HG02623 (cell line): ENCODE results near the gene OR4D11.
"Not testable (repeated sequence)": the region's sequence is repeated elsewhere in the genome, so short reads cannot be mapped to it uniquely, and the experiment has no call there.

Experiments used
- ATAC-seq: cut with Tn5 transposase; IDR thresholded peaks from one replicate; pipeline ENCODE4 v1.9.1; 2021; ENCODE audit warnings: moderate library complexity; ENCODE audit not compliant: unreplicated experiment

The OR4D11 gene

DNA sequence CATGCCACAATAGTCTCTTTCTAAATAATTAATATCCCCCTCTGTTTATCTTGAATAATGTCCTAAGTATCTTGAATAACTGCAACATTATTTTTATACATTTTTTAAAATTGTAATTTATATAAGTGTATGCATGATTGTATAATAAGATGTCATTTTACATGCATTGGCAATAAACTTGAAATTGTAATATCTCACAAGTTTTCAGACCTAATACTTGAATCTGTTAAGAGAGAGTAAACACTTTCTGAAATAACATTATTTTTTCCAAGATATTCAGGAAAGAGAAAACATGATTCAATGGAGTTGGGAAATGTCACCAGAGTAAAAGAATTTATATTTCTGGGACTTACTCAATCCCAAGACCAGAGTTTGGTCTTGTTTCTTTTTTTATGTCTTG is at the start of gene OR4D11:
Gene OR4D11, plus strand, starts transcription at position 301 of the 400 bp plus-strand sequence. Its CDS starts 0 bp downstream, at position 301.
- ATAC-seq: no peak

DNA sequence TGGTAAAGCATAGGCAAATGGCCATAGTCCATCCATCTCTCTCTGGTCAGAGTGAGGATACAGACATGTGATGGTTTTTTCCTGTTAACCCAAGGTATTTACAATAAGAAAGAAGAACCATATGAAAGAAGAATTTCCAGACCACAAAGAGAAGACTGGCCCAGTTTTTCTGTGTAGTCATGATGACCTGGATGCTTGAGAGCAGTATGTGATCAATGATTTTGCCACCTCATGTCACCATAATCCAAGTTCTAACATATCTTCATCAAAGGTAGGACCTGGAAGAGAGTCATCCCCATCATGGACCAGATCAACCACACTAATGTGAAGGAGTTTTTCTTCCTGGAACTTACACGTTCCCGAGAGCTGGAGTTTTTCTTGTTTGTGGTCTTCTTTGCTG is 46.7 kb upstream of the OR4D11 start, which contains the start of gene OR4D6:
Gene OR4D6, plus strand, starts transcription at position 301 of the 400 bp plus-strand sequence. Its CDS starts 0 bp downstream, at position 301.
- ATAC-seq: no peak

DNA sequence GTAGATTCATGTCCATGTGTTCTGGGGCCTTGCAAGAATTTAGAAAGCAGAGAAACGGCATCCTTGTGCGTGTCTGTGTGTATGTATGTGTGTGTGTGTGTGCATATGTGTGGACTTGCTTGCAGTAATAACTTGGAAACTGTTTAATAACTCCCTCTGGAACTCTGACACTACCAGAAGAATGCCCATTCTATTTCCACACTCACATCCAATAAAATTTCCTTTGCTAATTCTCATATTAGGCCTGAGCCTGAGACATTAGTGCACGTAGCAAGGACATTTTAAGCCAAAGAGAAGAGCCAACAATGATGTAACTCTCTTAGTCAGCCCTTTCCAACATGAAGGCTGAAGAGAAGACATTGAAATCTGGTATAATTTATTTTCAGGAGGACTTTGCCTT is 43.5 kb upstream of the OR4D11 start:
- ATAC-seq: no peak

DNA sequence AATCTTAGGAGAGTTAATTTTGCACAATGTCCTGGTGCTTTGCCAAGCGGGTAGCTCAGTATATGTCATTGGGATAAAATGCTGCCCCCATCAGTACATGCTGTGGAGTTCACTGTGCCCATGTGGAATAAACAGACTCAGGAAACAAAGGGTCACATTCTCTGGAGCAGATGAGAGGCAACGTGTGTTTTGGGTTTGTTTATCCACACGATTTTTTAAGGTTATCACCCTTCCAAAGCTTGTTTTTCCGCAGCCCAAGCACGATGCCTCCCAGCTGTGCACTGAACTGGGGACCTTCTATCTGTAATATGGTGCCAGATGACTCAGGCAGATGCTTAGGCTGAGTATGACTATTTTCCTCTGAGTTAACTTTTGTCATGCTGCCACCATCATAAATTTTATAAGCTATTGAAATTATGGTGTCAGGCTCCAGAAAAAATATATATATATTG is 40.2 kb upstream of the OR4D11 start:
- ATAC-seq: no peak

DNA sequence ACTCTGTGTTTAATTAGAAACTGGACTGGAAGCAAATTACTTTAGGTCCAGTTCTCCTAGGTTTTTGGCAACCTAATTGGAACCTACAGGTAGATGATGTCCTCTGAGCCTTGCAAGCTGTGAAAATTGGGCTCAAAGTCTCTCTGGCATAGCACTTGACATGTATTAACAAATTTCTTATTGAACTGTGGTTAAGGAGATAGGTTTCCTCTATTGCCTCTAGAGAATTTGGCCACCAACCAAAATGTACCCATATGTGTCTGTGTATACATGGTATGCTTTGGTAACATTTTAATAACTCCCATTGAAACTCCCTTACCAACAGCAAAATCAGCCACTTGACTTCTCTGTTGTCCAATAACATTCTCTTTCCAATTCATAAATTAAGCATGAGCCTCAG is 30.4 kb upstream of the OR4D11 start, which contains the start of gene OR4D10:
Gene OR4D10, plus strand, starts transcription at position 301 of the 400 bp plus-strand sequence. CDS start 4,115 bp downstream, outside the sequence.
- no peak for ATAC-seq

DNA sequence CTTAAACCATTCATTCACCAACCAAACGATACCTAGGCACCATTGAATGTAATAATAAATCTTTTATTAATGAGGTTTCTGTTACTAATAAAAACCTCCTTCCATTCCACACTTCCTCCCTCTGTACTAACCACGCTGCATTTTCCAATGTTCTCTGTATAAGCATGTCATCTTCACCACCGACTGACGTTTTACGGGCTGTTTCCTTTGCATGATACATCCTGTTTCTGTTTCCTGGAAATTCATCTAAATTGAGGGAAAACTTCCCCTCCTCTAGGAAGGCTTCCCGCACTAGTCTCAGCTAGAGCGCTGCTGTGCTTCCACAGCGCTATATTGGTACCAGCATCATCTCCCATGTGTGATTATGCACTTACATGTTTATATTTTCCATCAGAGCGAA is 28.2 kb upstream of the OR4D11 start:
- no peak for ATAC-seq

DNA sequence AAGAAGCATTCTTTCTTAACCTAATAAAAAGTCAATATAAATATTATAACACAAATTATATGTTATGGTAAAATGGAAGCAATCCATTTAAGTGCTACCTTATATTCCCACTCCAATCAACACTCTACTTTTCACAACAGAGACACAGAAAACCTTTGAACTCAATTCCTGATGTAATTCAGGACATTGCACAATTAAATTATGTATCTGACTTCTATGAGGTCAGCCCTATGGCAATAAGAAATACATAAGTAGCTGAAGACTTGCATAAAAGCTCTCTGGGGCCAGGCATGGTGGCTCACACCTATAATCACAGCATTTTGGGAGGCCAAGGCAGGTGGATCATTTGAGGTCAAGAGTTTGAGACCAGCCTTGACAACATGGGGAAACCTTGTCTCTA is 23.5 kb upstream of the OR4D11 start:
- ATAC-seq: no peak

DNA sequence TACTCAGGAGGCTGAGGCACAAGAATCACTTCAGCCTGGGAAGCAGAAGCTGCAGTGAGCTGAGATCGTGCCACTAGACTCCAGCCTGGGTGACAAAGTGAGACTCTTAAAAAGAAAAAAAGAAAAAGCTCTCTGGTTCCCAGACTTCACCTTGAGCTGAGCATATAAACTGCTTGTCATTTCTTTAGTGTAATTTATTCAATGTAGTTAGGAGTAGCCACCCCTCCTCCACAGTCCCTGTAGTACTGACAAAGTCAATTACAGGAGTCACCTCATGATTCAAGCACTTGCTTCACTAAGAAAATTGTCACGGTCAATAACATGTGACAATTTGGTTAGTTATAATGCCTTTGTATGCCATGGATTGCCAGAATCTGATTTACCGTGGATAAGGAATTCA is 23.0 kb upstream of the OR4D11 start:
- no peak for ATAC-seq

DNA sequence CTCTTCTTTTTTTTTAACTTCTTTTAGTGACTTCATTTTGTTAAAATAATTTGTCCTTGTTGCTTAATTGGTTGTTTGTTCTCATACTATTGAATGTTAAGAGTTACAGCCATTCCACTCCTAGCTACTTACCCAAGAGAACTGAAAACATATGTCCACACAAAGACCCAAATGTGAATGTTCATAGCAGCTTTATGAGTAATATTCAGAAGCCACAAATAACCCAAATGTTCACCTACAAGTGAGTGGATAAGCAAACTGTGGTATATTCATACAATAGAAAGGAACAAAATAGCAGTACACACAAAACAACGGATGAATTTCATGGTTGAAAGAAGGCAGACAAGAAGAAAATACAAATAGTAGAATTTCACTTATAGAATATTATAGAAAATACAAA is 1.4 kb upstream of the OR4D11 start:
- ATAC-seq: no peak

DNA sequence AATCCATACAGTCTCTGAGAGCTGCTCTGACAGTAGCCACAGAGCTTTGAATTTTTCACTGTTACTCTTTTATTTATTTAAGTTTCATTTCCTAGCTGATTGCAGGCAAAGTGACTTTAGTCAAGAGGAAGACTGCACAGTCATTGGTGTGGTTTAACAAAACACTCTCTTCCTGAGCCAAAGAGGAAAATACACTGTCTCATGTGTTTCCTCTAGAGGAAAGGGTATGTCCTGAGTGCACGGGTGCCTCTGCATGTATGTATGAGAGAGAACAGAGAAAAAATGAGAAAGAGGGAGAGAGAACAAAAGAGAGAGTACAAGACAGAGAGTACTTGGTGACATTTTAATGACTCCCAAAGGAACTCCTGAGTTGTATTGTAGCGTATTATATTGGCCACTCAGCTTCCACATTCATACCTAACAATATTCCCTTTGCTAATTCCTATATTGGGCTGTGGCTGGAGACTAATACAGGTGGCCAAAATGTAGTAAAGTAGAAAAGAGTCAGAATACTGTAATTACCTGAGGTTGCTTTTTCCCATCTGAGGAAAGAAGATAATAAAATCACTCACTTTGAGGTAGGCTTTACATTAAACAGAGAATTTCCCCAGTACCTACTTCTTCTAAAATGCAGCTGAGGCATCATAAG is 7.7 kb downstream of the OR4D11 start, which contains the start of gene OR4D9:
Gene OR4D9, plus strand, starts transcription at position 599 of the 649 bp plus-strand sequence. CDS start 3,374 bp downstream, outside the sequence.
- no peak for ATAC-seq

DNA sequence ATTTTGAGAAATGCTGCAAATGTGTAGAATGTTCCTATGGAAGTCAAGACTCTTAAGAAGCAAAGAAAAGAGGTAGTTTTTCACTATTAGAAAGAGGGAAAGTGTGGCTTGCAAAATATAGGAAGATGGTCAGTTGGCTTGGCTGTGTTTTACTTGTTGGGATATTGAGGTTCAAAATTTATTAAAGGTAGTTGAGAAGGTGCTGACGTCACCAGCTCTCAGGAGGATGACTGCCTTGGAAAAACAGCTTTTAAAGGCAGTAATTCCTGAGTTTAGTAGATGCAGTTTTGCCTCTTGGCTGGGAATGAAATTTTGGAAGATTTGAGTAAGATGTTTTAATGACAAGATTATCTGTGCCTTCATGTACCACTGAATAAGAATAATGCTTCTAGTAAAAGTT is 8.3 kb downstream of the OR4D11 start:
- ATAC-seq: no peak

DNA sequence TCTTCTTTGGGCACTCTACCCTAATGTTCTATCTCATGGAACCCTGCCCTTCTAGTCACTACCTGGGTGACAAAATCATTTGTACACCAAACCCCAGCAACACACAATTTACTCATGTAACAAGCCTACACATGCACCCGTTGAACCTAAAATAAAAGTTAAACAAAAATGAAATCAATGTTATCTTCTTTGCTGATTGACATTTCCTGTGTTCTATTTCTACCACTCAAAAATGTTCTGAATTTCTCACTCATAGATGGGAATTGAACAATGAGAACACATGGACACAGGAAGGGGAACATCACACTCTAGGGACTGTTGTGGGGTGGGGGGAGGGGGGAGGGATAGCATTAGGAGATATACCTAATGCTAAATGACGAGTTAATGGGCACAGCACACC is 16.8 kb downstream of the OR4D11 start:
- not testable (repeated sequence) for ATAC-seq

DNA sequence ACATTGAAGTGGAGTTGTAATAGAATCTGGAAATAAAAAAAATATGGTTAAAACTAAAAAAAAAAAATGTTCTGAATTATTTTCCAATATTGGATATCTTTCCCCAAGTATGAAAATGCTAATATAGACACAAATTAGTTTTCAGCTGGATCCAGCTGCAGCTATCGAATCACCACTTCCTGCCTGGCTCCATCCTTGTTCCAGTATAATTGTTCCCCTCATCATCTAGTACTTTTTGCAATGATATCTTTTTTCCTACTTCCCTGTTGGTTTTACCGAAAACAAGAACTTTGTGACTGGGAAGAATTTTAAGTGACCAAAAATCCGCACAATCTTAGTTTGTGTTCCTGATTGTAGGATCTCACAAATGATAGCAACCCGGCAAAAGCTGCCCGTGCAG is 17.4 kb downstream of the OR4D11 start:
- no peak for ATAC-seq

DNA sequence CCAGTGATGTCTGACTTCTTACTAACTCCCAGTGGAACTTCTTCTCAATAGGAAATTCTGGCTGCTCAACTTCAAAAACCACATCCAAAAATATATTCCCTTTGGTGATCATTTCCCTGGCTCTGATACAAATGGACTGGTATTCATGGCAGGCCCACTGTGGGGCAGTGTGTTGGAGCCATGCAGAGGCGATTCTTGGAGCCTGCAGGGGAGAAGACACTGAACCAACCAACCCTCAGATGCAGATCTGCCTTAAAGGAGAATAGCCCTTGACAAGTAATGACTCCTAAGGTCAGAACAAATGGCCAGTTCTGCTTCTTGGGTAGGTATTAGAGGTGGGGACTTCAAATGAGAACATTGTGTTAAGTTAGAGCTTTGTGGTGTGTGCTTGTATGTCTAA is 20.2 kb downstream of the OR4D11 start:
- no peak for ATAC-seq

DNA sequence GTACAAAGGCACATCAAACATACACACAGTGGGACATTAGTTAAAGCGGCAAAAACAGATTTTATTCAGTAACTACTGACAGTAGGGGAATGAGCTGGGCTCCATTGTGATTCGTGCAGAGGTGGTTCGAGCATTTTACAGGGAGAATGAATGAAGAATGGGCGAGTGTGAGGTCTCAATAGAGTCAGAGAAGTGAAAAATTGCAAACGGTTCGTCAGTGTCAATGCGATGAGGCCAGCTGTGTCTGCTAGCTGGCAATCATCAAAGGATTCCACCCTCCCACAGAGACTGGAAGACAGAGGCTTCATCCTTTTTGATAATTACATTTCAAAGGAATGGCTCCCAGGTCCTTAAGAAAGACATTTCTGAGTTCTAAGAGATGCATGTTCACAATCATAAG is 25.3 kb downstream of the OR4D11 start:
- no peak for ATAC-seq

DNA sequence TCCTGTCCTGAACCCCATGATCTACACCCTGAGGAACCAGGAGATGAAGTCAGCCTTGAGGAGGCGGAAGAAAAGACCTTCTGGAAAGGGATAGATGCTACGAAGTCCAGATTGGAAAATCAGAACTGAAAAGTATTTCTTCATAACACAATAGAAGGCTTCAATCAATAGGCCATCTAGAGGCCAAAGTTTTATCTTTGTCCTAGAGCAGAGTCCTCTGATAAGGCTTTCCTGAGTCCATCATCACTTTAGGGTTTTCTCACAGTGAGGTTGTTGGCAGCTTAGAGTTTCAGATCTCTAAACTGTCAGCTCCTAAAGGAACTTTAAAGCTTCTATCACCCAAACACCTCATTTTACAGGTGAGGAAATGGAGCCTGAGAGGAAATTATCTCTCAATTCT is 29.2 kb downstream of the OR4D11 start:
- no peak for ATAC-seq

DNA sequence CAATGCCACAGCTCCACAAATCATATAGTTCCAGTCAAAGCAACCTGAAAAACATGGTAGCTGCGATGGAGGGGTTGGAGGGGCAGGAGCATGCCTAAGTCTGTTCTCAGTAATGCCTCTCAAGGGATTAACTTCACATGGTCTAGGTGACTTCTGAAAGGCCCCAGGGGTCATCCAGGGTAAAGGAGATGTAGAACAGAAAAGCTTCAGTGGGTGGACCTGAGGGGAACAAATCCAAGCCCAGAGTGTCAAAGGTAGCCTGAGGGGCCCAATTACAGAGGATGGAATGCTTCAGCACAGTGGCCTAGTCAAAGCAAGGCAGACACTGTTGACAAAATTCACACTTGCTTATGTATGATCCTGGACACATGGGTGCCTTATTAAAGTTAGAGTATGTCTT is 31.3 kb downstream of the OR4D11 start:
- ATAC-seq: no peak

DNA sequence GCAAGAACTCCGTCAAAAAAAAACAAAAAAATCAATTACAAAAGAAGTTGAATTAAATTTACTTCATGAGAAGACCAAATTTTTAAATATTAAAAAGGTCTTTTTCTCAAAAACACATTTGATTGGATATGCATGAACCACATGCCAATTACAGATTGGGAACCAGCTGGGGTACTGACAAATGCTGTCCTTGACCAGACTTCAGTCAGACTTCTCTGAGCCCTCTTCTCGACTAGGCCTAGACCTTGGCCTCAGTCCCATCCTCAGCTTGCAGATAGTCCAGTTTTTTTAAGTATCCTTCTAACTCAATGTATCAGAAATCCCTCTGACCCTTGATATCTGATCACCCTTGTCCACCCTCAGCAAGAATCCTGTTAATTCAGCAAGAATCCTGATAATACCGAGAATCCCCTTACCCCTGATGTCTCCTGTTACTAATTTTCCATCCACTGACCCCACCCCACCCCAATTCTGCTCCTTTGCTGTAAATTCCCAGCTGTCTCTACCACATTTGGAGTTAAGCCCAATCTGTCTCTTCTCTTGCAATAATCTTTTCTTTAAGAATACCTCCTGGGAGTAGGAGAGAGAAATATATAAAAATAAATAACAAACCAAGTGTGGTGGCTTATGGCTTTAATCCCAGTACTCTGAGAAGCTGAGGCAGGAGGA is 38.9 kb downstream of the OR4D11 start:
- no peak for ATAC-seq

DNA sequence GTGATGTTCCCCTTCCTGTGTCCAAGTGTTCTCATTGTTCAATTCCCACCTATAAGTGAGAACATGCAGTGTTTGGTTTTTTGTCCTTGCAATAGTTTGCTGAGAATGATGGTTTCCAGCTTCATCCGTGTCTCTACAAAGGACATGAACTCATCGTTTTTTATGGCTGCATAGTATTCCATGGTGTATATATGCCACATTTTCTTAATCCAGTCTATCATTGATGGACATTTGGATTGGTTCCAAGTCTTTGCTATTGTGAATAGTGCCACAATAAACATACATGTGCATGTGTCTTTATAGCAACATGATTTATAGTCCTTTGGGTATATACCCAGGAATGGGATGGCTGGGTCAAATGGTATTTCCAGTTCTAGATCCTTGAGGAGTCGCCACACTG is 40.3 kb downstream of the OR4D11 start:
- ATAC-seq: not testable (repeated sequence)

DNA sequence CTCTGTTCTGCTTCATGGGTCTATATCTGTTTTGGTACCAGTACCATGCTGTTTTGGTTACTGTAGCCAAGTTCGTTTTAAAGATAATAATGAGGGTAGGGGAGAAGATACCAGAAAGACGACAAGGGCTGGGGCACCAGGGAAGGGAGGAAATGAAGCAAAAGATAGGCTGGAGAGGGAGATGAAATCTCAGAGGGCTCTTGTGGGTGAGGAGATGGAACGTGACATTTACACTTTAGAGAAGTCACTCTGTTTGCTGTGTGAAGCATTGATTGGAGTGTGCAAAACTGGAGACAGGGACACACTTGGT is 41.4 kb downstream of the OR4D11 start:
- no peak for ATAC-seq

DNA sequence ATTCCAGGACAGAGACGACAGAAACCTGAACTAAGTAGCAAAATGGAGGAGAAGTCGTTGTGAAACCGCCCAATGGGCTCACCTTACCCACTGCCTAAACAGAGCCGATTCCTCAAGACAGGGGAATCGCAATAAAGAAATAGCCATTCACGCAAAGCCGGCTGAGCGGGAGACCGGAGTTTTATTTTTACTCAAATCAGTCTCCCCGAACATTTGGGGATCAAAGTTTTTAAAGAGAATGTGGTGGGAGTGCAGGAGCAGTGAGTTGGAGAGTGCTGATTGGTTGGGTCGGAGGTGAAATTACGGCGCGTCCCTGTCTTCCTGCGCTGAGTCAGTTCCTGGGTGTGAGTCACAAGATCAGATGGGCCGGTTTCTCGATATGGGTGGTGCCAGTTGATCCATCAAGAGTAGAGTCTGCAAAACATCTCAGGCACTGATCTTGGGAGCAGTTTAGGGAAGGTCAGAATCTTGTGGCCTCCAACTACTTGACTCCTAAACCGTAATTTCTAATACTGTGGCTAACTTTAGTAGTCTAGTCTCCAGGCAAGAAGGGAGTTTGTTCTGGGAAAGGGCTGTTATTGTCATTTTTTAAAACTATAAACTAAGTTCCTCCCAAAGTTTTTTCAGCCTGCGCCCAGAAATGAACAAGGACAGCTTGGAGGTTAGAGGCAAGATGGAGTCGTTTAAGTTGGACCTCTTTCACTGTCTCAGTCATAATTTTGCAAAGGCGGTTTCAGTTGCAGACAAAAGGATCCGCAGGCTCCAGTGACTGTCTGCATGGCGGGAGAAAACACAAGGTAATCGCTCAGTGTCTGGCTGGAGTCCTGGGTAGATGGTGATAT is 42.0 kb downstream of the OR4D11 start:
- ATAC-seq: no peak
